ENCODE results near the gene SH3RF3.

SH3RF3 gene

GRCh38 chr2:109513230-109513629 lies 384.2 kb downstream of the SH3RF3 start:
- no peak for TF ChIP-seq CTCF (IDR thresholded peaks at IDR 0.05; ENCODE audit: control insufficient read depth, insufficient read depth, low read depth, low read length, missing control alignments)

GRCh38 chr2:109513749-109514588 lies 385.0 kb downstream of the SH3RF3 start:
- no peak for TF ChIP-seq CTCF (IDR thresholded peaks at IDR 0.05; ENCODE audit: control insufficient read depth, insufficient read depth, low read depth, low read length, missing control alignments)
- peak; percentile 87 for DNase-seq (ENCODE audit: low read depth)
- peak overlapping the region; percentile 3 for H3K4me3 ChIP-seq (ENCODE audit: control insufficient read depth, low read depth, low read length)

More at GRCh38 chr2:109513230-109513629, 384.2 kb downstream of the SH3RF3 start:
- DNase-seq (ENCODE audit: low read depth) = no peak
- H3K4me3 ChIP-seq (ENCODE audit: control insufficient read depth, low read depth, low read length) = no peak overlapping the region

GRCh38 chr2:109514857-109515256 lies 385.9 kb downstream of the SH3RF3 start:
- no peak for TF ChIP-seq CTCF (IDR thresholded peaks at IDR 0.05; ENCODE audit: control insufficient read depth, insufficient read depth, low read depth, low read length, missing control alignments)

GRCh38 chr2:109516445-109517117 lies 387.6 kb downstream of the SH3RF3 start:
- peak; percentile 62 for TF ChIP-seq CTCF (IDR thresholded peaks at IDR 0.05; ENCODE audit: control insufficient read depth, insufficient read depth, low read depth, low read length, missing control alignments)
- no peak overlapping the region for H3K4me3 ChIP-seq (ENCODE audit: control insufficient read depth, low read depth, low read length)
- no peak for DNase-seq (ENCODE audit: low read depth)

More at GRCh38 chr2:109514857-109515256, 385.9 kb downstream of the SH3RF3 start:
- H3K4me3 ChIP-seq (ENCODE audit: control insufficient read depth, low read depth, low read length) = no peak overlapping the region
- no peak for DNase-seq (ENCODE audit: low read depth)

GRCh38 chr2:109517118-109517889 lies 388.3 kb downstream of the SH3RF3 start:
- no peak for DNase-seq (ENCODE audit: low read depth)
- TF ChIP-seq CTCF (IDR thresholded peaks at IDR 0.05; ENCODE audit: control insufficient read depth, insufficient read depth, low read depth, low read length, missing control alignments) = no peak
- no peak overlapping the region for H3K4me3 ChIP-seq (ENCODE audit: control insufficient read depth, low read depth, low read length)

GRCh38 chr2:109519513-109519912 lies 390.5 kb downstream of the SH3RF3 start:
- TF ChIP-seq CTCF (IDR thresholded peaks at IDR 0.05; ENCODE audit: control insufficient read depth, insufficient read depth, low read depth, low read length, missing control alignments) = no peak
- H3K4me3 ChIP-seq (ENCODE audit: control insufficient read depth, low read depth, low read length) = no peak overlapping the region
- no peak for DNase-seq (ENCODE audit: low read depth)
